Activated T-helper 1 cell treated with Interleukin-2 at 50 U/mL for 16 hours (primary cell): ENCODE measurements around the gene AKR7A3.

Source experiments
- DNase-seq: peaks from one replicate; pipeline ENCODE4 v3.0.0-alpha.2; 2020; ENCODE audit warnings: low read depth

Gene AKR7A3

DNA sequence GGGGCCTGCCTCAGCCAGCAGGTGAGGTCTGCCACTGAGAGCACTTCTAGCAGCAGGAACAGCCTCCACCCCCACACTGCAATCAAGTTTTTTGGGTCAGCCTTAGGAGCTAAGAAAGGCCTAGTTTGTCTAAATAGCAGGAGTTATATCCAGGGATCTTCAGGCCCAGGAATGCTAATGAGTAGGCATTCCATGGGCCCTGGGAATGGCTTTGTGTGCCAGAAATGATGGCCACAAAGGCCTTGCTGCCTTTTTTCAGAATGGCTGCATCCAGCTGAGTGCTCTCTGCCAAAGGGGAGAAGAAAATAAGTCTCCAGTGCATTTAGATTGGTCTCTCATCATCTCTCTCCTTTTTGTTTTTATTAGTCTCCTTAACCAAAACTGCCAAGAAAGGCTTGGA lies 34.2 kb downstream of the AKR7A3 start:
- DNase-seq = no peak

- peak; percentile 81 for DNase-seq
These were observed 37.0 kb downstream of the AKR7A3 start, which contains the start of the genes EMC1 and MRTO4 for GRCh38 chr1:19251305-19252196. TSS of gene EMC1 (minus strand) at chr1:19251524. CDS start at chr1:19251509, 15 bp downstream. TSS of gene MRTO4 (plus strand) at chr1:19251805. CDS start at chr1:19251836, 31 bp downstream.

DNA sequence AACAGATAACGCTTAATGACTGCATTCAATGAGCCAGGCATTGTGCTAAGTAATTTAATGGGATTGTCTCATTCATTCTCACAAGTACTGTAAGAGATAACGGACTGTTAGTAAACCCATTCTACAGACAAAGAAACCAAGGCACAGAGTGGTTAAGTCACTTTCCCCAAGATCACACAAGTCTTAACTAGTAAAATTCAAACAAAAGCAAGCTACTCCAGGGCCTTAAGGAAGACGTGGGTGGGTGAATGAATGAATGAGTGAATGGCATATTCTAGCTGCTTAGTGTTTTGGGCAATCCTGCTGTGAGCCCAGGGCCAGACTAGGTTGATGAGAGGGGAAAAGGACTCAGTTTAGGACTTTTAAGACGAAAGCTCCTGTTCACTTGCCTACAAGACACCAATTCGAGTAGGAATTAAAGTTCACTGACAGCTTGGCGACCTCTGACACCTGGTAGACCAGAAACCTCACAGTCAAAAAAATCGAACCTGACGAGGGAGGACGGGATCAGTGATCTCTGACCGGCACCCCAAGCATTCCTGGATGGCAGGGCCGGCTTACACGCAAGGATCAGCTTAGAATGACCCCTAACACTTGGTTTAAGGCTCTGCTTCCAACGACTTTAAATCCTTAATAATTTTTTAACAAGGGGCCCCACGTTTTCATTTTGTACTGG lies 37.8 kb downstream of the AKR7A3 start:
- DNase-seq = no peak

GRCh38 chr1:19240673-19241538 lies 47.7 kb downstream of the AKR7A3 start:
- DNase-seq = peak; percentile 46

- DNase-seq = no peak
These were observed 48.7 kb downstream of the AKR7A3 start for GRCh38 chr1:19239876-19240275.

- DNase-seq = no peak
These were observed 54.3 kb downstream of the AKR7A3 start for GRCh38 chr1:19234224-19234623.
